Keratinocyte (primary cell): ENCODE data around the gene CCDC137. TPM values are rescaled to one million over a fixed set of nuclear protein-coding genes. Genes with fewer than 3 reads are reported as not detected.

ENCODE experiments used
- DNase-seq: peaks from one replicate; pipeline ENCODE4 v3.0.0-alpha.2; 2011; ENCODE audit warnings: low read depth, missing footprints, low spot score
- FAIRE-seq: peaks from 2 replicates; lab custom pipeline; 2011; peaks lifted over from hg19 to GRCh38; lab: Jason Lieb, UNC
- H2AFZ ChIP-seq: 2 replicates; pipeline ENCODE4 v1.6.0; 2012; ENCODE audit warnings: low read length, control low read depth, inconsistent platforms; ENCODE audit not compliant: control insufficient read depth
- H3K27ac ChIP-seq: 2 replicates; pipeline ENCODE4 v1.5.1; 2011; ENCODE audit warnings: low read length; ENCODE audit not compliant: control insufficient read depth, insufficient read depth
- H3K27me3 ChIP-seq: 3 replicates; pipeline ENCODE4 v1.6.0; 2011; ENCODE audit warnings: low read length; ENCODE audit not compliant: control insufficient read depth, insufficient read depth; ENCODE audit errors: extremely low read depth
- H3K36me3 ChIP-seq, 2 experiments: 2 replicates in 1 of 2; 3 replicates in 1 of 2; pipeline ENCODE4 v1.5.1; 2011; ENCODE audit warnings: low read length in 2 of 2, mild to moderate bottlenecking in 1 of 2; ENCODE audit not compliant: control insufficient read depth in 2 of 2, insufficient read depth in 2 of 2; ENCODE audit errors: extremely low read depth in 1 of 2
- H3K4me1 ChIP-seq: 3 replicates; pipeline ENCODE4 v1.5.1; 2011; ENCODE audit warnings: low read length; ENCODE audit not compliant: control insufficient read depth, insufficient read depth; ENCODE audit errors: extremely low read depth
- H3K4me2 ChIP-seq: 3 replicates; pipeline ENCODE4 v1.6.0; 2011; ENCODE audit warnings: low read depth, low read length; ENCODE audit not compliant: control insufficient read depth, insufficient read depth; ENCODE audit errors: extremely low read depth
- H3K4me3 ChIP-seq, 3 experiments: fragments of 200-600 bp in 1 of 3; sonication (generic) in 1 of 3; 2 replicates in 2 of 3; 3 replicates in 1 of 3; pipeline ENCODE4 v1.5.1; 2011 to 2016; ENCODE audit warnings: low read length in 3 of 3, mild to moderate bottlenecking in 3 of 3, control low read depth in 2 of 3, inconsistent platforms in 1 of 3, low read depth in 1 of 3, mixed read lengths in 1 of 3, mixed run types in 1 of 3, moderate library complexity in 1 of 3; ENCODE audit not compliant: control insufficient read depth in 2 of 3, insufficient read depth in 2 of 3; ENCODE audit errors: extremely low read depth in 1 of 3
- H3K79me2 ChIP-seq: 2 replicates; pipeline ENCODE4 v1.6.0; 2012; ENCODE audit warnings: low read length; ENCODE audit not compliant: control insufficient read depth, insufficient read depth
- H3K9ac ChIP-seq: 3 replicates; pipeline ENCODE4 v1.6.0; 2011; ENCODE audit warnings: low read length; ENCODE audit not compliant: control insufficient read depth, insufficient read depth; ENCODE audit errors: extremely low read depth
- H3K9me1 ChIP-seq: 3 replicates; pipeline ENCODE4 v1.6.0; 2011; ENCODE audit warnings: low read length; ENCODE audit not compliant: control insufficient read depth, insufficient read depth; ENCODE audit errors: extremely low read depth
- H3K9me3 ChIP-seq: 2 replicates; pipeline ENCODE4 v1.5.1; 2012; ENCODE audit warnings: low read depth, low read length; ENCODE audit not compliant: control insufficient read depth
- H4K20me1 ChIP-seq: 3 replicates; pipeline ENCODE4 v1.6.0; 2011; ENCODE audit warnings: low read length; ENCODE audit not compliant: control insufficient read depth, insufficient read depth; ENCODE audit errors: extremely low read depth
- EZH2 ChIP-seq: IDR thresholded peaks from one replicate; pipeline ENCODE4 v1.6.1; 2012; ENCODE audit warnings: inconsistent platforms, mild to moderate bottlenecking, low read length, moderate library complexity
- dilution Hi-C: fragments of 300-500 bp; cut with MboI; formaldehyde crosslinking; loops from one replicate; pipeline ENCODE4 v1.7.0; 2020; ENCODE audit warnings: low sequenced_read_pairs; ENCODE audit not compliant: extremely low pct_ligation_motif_present
- polyA plus RNA-seq, 5 experiments: library from polyadenylated mRNA; depleted of rRNA in 3 of 5; stranded (reverse) in 3 of 5; stranded (forward) in 1 of 5; unstranded in 1 of 5; fragments of >200 nt; gene quantifications; 1 replicate in 1 of 5; 2 replicates in 3 of 5; 3 replicates in 1 of 5; pipeline versions ENCODE4 v1.2.1 to v1.2.3, GENCODE V29; 2011 to 2012; ENCODE audit warnings: missing spikeins in 2 of 5, low read depth in 1 of 5, low replicate concordance in 1 of 5
- TF ChIP-seq, protein P1 (sequence below), 3 experiments: IDR thresholded peaks in 1 of 3; conservative IDR thresholded peaks in 1 of 3; optimal IDR thresholded peaks in 1 of 3; 2 replicates in 2 of 3; 3 replicates in 1 of 3; pipeline versions ENCODE3 to v1.5.1; 2011; ENCODE audit warnings: low read length in 3 of 3, mild to moderate bottlenecking in 3 of 3, moderate library complexity in 2 of 3, control low read depth in 1 of 3, inconsistent platforms in 1 of 3; ENCODE audit not compliant: insufficient read depth in 2 of 3; ENCODE audit errors: extremely low read depth in 1 of 3

Gene CCDC137
- polyA plus RNA-seq, 1 donor (not counting 4 experiments of a cell fraction or from before 2014, with no cell fraction given) = 15.4 TPM

DNA sequence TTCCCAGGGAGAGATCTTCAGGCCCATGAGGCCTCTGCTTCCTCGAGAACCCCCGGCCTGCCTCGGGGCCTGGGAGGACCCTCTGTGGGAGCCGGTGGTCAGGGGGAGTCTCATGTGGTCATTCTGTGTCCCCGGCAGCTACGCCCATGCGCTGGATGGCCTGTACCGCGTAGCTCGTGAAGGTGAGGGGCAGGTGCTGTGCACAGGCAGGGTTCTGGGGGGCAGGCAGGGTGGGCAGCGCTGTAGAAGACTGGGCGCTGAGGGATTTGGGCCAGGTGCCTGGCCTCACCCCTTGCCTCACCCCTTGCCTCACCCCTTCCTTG is 50.1 kb downstream of the CCDC137 start:
- no peak overlapping the region for H3K9ac ChIP-seq
- dilution Hi-C loops = no loop called here

DNA sequence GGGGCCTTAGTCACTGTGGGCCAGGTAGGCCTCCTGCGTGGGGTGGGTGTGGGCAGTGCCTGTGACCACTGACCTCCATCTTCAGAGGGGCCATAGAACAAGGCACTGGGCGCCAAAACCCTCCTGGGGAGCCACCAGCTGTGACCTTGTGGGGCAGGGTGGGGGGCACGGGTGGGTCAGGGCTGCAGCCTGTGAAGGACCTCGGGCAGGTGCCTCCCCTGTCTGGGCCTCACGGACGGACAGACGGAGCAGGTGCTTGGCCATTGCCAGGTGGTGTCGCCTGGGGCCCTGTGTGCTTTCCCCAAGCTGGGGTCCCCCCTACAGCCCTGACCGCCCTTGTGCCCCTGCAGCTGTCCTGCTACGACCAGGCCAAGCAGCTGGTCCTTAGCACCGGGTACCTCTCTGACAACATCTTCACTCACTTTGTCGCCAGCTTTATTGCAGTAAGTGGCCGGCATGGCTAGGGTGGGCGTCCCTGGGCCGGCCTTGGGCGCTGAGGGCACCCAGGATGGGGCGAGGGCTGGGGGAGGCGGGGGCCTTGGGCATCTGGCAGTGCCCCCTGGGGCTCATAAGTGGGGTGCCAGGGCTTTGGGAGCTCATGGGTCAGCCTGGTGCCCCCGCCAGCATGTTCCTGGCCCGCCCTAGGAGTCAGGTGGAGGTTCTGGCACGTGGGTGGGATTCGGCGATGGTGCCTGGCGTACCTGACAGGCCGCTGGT is 50.7 kb downstream of the CCDC137 start:
- H3K4me1 ChIP-seq = peaks cover 20% of the 10 kb centered on the region
- H3K36me3 ChIP-seq = peaks cover 0 to 11% of the 10 kb centered on the region in 2 experiments
- H4K20me1 ChIP-seq = no peaks in the 10 kb centered on the region
- TF ChIP-seq EZH2 = no peak
- TF ChIP-seq, protein P1, sequence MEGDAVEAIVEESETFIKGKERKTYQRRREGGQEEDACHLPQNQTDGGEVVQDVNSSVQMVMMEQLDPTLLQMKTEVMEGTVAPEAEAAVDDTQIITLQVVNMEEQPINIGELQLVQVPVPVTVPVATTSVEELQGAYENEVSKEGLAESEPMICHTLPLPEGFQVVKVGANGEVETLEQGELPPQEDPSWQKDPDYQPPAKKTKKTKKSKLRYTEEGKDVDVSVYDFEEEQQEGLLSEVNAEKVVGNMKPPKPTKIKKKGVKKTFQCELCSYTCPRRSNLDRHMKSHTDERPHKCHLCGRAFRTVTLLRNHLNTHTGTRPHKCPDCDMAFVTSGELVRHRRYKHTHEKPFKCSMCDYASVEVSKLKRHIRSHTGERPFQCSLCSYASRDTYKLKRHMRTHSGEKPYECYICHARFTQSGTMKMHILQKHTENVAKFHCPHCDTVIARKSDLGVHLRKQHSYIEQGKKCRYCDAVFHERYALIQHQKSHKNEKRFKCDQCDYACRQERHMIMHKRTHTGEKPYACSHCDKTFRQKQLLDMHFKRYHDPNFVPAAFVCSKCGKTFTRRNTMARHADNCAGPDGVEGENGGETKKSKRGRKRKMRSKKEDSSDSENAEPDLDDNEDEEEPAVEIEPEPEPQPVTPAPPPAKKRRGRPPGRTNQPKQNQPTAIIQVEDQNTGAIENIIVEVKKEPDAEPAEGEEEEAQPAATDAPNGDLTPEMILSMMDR (optimal IDR thresholded peaks at IDR 0.05 in 1 of 3, IDR thresholded peaks at IDR 0.05 in 1 of 3, conservative IDR thresholded peaks at IDR 0.05 in 1 of 3; ENCODE audit: extremely low read depth in 1 of 3, insufficient read depth in 2 of 3, low read length in 3 of 3) = no peak
- H3K4me2 ChIP-seq = no peak overlapping the region
- H3K9me1 ChIP-seq = no peaks in the 10 kb centered on the region
- no peak for FAIRE-seq
- H3K27me3 ChIP-seq = no peaks in the 10 kb centered on the region
- H3K27ac ChIP-seq = no peak overlapping the region
- H3K9me3 ChIP-seq = no peaks in the 10 kb centered on the region
- H3K79me2 ChIP-seq = peaks cover 21% of the 10 kb centered on the region
- H2AFZ ChIP-seq = no peak overlapping the region
- H3K9ac ChIP-seq = no peak overlapping the region
- no peak overlapping the region for H3K4me3 ChIP-seq
- dilution Hi-C loops = no loop called here
- no peak for DNase-seq

More for the DNA sequence above, 50.1 kb downstream of the CCDC137 start:
- H3K27me3 ChIP-seq = no peaks in the 10 kb centered on the region
- TF ChIP-seq EZH2 = no peak
- H4K20me1 ChIP-seq = no peaks in the 10 kb centered on the region
- DNase-seq = no peak
- H3K4me3 ChIP-seq = no peak overlapping the region
- peaks cover 15% of the 10 kb centered on the region for H3K4me1 ChIP-seq
- no peak for FAIRE-seq
- no peak overlapping the region for H2AFZ ChIP-seq
- no peak overlapping the region for H3K27ac ChIP-seq
- H3K36me3 ChIP-seq = peaks cover 0 to 11% of the 10 kb centered on the region in 2 experiments
- H3K4me2 ChIP-seq = no peak overlapping the region
- H3K9me3 ChIP-seq = no peaks in the 10 kb centered on the region
- peaks cover 21% of the 10 kb centered on the region for H3K79me2 ChIP-seq
- no peaks in the 10 kb centered on the region for H3K9me1 ChIP-seq

DNA sequence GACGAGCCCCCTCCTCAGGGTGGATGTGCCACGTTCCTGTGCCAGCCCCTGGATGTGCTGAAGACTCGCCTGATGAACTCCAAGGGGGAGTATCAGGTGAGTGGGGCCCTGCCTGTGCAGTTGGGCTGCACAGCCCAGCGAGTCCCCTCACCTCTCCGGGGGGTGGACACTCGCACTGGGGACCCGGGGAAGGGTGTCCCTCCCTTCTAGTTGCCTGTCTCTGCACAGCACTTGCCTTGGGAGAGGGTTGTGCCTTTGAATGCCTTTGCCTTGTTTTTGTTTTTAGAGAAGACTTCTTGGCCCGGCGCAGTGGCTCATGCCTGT is 51.2 kb downstream of the CCDC137 start:
- dilution Hi-C loops = no loop called here
- no peak overlapping the region for H3K4me2 ChIP-seq
- H3K27ac ChIP-seq = no peak overlapping the region
- H2AFZ ChIP-seq = no peak overlapping the region
- H3K36me3 ChIP-seq = peaks cover 0 to 11% of the 10 kb centered on the region in 2 experiments
- TF ChIP-seq EZH2 = no peak
- TF ChIP-seq, protein P1 (optimal IDR thresholded peaks at IDR 0.05 in 1 of 3, IDR thresholded peaks at IDR 0.05 in 1 of 3, conservative IDR thresholded peaks at IDR 0.05 in 1 of 3; ENCODE audit: extremely low read depth in 1 of 3, insufficient read depth in 2 of 3, low read length in 3 of 3) = no peak
- no peak for FAIRE-seq
- no peaks in the 10 kb centered on the region for H4K20me1 ChIP-seq
- H3K4me1 ChIP-seq = peaks cover 23% of the 10 kb centered on the region
- DNase-seq = no peak
- no peaks in the 10 kb centered on the region for H3K9me1 ChIP-seq
- H3K27me3 ChIP-seq = no peaks in the 10 kb centered on the region
- peaks cover 19% of the 10 kb centered on the region for H3K79me2 ChIP-seq
- no peak overlapping the region for H3K9ac ChIP-seq
- no peak overlapping the region for H3K4me3 ChIP-seq
- no peaks in the 10 kb centered on the region for H3K9me3 ChIP-seq
